ENCODE data around the gene GP9.

The GP9 gene

GRCh38 chr3:129034642-129035041 lies 25.9 kb upstream of the GP9 start:
- TF ChIP-seq CTCF (IDR thresholded peaks at IDR 0.05; ENCODE audit: borderline replicate concordance, insufficient read depth, low read depth, low read length), result no peak
- H3K4me3 ChIP-seq (ENCODE audit: low read depth, low read length), result no peak overlapping the region

- H3K4me3 ChIP-seq (ENCODE audit: low read depth, low read length), result no peak overlapping the region
- no peak for TF ChIP-seq CTCF (IDR thresholded peaks at IDR 0.05; ENCODE audit: borderline replicate concordance, insufficient read depth, low read depth, low read length)
Observed at GRCh38 chr3:129035360-129036221, 25.0 kb upstream of the GP9 start.

GRCh38 chr3:129036222-129037092 lies 24.1 kb upstream of the GP9 start:
- TF ChIP-seq CTCF (IDR thresholded peaks at IDR 0.05; ENCODE audit: borderline replicate concordance, insufficient read depth, low read depth, low read length), result no peak
- no peak overlapping the region for H3K4me3 ChIP-seq (ENCODE audit: low read depth, low read length)

- H3K4me3 ChIP-seq (ENCODE audit: low read depth, low read length), result no peak overlapping the region
- no peak for TF ChIP-seq CTCF (IDR thresholded peaks at IDR 0.05; ENCODE audit: borderline replicate concordance, insufficient read depth, low read depth, low read length)
Observed at GRCh38 chr3:129037093-129037419, 23.5 kb upstream of the GP9 start.

- no peak overlapping the region for H3K4me3 ChIP-seq (ENCODE audit: low read depth, low read length)
- no peak for TF ChIP-seq CTCF (IDR thresholded peaks at IDR 0.05; ENCODE audit: borderline replicate concordance, insufficient read depth, low read depth, low read length)
Observed at GRCh38 chr3:129038121-129038855, 22.3 kb upstream of the GP9 start.

GRCh38 chr3:129039271-129040038 lies 21.1 kb upstream of the GP9 start:
- no peak for TF ChIP-seq CTCF (IDR thresholded peaks at IDR 0.05; ENCODE audit: borderline replicate concordance, insufficient read depth, low read depth, low read length)
- H3K4me3 ChIP-seq (ENCODE audit: low read depth, low read length), result no peak overlapping the region

Measured in GM12875 (cell line).